Measurements from ENCODE around the gene DUSP15.
A peak's percentile ranks its signal among the peaks of the same experiment; 100 is the strongest.
"Not testable (repeated sequence)": the region's sequence is repeated elsewhere in the genome, so short reads cannot be mapped to it uniquely, and the experiment has no call there.

The DUSP15 gene, protein sequence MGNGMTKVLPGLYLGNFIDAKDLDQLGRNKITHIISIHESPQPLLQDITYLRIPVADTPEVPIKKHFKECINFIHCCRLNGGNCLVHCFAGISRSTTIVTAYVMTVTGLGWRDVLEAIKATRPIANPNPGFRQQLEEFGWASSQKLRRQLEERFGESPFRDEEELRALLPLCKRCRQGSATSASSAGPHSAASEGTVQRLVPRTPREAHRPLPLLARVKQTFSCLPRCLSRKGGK

DNA sequence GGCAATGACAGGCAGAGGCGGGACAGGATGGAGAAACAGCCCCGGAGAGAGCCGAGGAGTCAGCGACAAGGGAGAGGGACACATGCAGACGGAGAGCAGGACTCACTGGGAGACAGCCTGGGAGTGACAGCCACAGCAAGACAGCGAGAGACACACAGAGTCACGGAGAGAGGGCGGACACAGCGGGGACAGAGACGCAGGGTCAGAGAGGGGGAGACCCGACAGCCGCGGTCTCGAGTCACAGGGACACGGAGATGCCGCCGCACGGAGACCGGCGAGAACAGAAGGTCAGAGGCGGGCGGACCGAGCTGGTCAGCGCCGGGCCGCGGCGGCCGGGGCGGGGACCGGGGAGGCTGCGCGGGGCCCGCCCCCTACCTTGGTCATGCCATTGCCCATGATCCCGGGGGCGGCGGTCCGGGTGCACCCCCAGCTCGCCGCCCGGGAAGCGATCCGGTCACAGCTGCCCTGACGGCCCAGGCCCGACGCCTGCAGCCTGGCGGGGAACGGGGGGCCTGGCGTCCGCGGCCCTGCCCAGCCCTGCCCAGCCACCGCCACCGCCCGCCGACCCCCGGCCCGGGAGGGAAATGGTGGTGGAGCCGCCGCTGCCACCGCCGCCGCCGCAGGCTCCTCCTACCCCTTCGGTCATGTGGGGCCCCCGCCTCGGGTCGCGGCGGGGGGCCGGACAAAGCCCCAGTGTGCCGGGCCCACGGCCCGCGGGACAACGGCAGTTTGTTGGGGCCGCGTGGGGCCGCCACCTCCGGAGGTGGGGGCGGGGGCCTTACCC is at the start of gene DUSP15, which contains the start of gene TTLL9:
Gene DUSP15, minus strand, starts transcription at position 586 of the 784 bp plus-strand sequence. Its CDS starts 190 bp downstream, at position 396.
Gene TTLL9, plus strand, starts transcription at position 693 of the 784 bp plus-strand sequence. CDS start 493 bp downstream, outside the sequence.
- DNase-seq (ENCODE audit: low spot score): peak; percentile 74

DNA sequence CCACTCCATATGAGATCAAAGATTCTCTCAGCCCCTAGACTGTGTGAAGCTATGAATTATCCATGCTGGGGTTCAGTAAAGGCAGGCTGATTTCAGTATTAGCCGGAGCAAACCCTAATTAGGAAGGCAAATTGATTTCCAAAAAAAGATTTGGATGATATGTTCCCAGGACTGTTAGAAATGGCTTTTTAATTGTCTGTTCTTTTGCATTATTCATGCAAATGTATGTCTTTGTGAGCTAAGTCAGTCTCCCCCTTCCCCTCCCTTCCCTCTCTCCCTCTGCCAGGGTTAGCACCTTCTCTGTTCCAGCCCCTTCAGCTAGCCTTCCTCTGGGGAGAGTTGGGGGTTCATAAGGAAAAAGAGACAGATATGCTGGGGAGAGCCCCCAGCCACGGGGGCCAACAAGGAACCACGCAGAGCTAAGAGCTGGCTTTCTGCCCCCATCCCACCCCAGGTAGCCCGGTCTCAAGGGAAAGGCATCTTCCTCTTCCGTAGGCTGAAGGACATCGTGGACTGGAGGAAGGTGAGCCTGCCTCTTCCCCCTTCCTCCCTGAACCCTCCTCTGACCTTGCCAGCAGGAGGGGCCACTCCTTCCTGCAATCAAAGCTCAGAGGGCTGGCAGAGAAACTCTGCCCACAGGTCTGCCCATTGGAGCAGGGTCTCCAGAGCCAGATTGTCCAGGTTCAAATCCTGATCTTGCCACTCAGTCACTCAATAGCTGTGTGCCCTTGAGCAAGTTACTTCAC is 49.3 kb upstream of the DUSP15 start:
- DNase-seq (ENCODE audit: low spot score): no peak

DNA sequence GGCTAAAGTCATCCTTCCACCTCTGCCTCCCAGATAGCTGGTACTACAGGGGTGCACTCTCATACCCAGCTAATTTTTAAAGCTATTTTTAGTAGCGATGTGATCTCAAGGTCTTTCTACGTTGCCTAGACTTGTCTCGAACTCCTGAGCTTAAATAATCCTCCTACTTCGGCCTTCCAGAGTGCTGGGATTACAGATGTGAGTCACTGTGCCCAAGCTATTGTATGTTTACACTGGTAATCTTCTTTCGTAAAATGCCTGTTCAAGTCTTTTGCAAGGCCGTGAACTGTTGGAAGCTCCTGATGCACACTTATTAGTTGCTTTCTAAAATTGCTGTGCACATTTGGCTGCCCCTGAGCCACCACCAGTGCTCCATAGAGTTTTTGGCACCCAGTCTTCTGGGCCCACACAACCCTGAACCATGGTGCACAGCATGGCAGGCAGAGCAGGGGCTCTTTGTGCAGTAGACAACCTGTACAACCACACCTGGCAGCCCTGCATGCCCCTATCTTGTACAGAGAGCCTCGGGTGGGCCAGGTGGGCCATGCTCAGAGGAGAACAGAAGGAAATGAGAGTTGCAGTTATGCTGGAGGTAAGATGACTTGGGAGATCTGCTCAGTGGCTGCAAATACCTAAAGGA is 48.3 kb upstream of the DUSP15 start:
- DNase-seq (ENCODE audit: low spot score): no peak

DNA sequence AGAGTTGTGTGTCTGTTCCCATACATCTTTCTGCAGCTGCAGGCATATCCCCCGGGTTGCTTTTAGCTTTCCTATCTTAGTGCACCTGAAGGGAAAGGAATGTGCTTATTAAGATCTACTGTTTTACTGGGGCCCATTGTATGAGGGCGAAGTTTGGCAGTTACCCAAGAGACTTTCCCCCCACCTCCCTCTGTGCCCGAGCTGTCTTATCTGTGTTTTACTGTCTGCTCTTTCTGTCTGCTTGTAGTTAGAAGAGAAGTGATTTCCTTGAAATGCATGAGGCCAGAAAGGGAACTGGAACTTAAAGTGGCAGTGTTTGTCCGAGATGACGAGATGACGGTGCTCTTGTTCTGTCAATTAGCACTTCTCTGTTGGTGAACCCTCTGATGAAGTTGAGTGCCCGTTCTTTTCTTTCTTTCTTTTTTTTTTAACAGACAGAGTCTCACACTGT is 47.7 kb upstream of the DUSP15 start:
- DNase-seq (ENCODE audit: low spot score): not testable (repeated sequence)

DNA sequence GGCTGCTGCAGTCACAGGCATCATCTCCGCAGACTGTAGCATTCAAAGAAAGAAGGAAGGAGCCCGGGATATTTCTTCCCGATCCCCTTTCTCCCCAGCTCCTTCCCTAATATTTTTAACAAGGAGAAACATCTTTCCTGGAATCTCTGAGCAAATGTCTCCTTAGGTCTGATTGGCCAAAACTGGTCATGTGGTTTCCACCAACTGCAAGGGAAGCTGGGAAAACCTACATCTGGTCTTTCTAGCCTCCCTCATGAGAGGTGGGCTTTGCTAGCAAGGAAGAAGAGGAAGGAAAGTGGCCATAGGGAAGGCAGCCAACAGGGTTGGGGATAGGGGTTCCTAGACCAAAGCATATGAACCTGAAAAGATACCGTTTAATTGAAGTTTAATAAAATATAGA is 46.4 kb upstream of the DUSP15 start:
- no peak for DNase-seq (ENCODE audit: low spot score)

DNA sequence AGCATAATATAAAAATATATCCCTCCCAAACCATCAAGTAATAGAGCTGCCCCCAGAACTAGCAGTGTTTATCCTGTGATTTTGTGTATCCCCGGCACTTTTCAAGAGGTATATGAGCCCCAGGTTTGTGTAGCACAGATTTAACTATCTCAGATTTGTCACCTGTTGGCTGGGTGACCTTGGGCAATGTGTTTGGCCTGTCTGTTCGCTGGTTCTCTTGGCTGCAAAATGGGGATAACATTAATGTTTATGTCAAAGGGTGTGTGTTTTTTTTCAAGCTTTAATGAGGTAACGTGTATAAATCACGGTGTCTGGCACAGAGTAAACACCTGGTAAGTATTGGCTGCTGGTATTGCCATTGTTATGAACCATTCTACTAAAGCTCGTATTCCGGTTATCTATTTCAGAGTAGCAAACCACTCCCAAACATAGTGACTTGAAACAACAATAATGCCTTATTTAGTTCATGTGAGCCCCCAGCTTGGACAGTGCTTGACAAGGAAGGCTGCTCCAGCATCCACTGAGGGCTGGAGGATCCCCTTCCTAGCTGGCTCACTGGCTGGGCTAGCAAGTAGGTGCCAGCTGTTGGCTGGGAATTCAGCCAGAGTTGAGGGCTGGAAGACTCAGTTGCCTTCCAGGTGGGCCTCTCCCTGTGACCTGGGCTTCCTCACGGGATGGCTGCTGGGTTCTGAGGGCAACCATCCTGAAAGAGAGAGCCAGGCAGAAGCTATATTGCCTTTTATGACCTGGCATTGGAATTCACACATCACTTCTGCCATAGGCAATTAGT is 45.4 kb upstream of the DUSP15 start:
- DNase-seq (ENCODE audit: low spot score): no peak

DNA sequence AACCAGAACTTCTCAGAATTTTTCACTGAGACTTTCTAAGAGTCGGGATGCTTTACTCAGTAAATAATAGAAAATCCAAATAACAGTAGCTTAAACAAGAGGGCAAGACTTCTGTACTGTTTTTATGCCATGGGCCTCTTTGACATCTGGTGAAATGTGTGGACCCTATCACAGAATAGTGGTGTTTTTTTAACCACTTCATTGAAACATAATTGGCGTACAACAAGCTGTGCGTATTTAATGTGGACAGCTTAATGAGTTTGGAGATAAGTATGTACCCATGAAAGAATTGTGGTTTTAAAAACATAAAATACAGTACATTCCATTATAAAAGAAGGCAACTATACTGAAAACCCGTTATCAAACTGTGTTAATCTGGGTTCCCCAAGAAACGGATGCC is 43.8 kb upstream of the DUSP15 start:
- no peak for DNase-seq (ENCODE audit: low spot score)

DNA sequence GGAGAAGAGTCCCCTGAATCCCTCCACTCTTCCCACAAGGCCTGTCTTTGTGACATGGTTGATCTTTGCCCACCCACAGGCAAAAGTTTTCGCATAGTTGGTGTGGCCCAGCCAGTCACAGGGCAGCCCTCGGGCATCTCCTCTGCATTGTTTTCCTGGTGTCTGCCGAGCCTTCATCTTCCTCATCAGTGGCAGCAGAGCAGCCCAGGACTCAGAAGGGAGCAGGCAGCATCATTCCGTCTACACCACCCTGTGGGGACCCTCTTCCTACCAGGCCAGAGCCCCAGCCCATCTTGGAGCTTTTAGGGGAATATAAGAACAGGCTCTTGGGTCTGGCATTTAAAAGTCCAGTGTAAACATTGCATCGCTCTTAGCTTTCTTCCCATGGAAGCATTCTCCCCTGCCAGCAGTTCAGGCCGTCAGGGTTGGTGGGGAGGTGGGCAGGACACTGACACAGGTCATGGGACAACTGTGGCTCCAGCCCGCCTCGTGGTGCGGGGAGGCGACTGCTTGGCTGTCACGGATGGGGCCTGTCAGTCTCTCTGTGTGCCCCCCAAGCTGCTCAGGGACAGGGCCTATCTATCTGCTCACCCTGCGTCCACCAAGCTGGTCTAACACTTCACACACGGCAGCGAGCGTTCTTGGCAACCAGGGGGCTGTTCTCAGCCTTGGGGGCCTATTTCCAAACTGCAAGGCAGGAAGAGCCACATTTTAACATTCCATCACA is 43.3 kb upstream of the DUSP15 start:
- DNase-seq (ENCODE audit: low spot score): no peak

DNA sequence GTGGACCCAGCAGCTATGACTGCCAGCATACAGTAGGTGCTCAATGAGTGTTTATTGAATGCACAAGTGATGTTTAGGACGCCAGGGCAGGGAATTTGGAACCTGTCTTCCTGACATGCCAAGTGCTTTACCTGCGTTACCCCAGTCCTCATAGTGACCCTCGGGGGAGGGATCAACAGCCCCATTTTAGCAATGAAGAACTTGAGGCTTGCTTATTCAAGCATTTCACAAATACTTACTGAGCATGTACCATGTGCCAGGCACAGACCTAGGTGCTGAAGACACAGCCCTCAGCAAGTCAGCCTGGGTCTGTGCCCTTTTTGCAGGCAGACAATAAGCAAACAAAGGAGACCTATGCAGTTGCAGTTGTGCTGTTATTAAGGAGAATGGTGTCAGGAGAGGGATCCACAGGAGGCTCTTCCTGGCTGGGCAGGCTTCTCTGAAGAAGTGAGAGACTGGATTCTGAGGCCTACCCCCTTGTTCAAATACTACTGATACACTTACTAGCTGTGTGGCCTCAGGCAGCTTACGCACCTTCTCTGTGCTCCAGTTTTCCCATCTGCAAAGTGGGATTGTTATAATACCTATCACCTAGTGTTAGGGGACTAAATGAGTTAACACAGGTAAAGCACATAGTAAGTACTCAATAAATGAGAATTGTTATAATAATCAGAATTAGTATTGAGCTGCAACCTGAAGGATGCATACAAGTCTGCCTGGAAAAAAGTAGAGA is 39.9 kb upstream of the DUSP15 start:
- no peak for DNase-seq (ENCODE audit: low spot score)

DNA sequence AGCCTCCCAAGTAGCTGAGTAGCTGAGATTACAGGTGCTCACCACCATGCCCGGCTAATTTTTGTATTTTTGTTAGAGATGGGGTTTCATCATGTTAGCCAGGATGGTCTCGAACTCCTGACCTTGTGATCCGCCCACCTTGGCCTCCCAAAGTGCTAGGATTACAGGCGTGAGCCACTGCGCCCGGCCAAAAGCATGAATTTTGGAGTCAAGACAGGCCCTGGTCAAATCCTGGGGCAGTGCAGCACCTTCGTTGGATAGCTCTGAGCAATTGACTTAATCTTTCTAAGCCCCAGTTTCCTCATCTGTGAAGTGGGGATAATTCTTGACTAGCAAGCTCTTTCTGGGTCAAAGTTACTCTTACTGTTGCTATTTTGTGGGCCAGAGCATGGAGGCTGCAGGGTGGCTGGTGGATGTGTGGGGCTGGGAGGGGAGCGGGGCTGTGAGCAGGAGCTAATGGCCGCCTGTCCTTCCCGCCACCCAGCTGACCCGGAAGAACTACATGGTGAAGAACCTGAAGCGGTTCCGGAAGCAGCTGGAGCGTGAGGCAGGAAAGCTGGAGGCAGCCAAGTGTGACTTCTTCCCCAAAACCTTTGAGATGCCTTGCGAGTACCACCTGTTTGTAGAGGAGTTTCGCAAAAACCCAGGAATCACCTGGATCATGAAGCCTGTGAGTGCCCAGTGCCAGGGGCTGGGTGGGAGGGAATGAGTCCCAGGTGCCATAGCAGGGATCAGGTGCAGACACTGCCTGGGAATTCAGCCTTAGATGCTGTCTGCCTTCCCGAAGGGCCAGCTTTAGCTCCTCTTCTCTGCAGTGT is 39.1 kb upstream of the DUSP15 start:
- DNase-seq (ENCODE audit: low spot score): no peak

DNA sequence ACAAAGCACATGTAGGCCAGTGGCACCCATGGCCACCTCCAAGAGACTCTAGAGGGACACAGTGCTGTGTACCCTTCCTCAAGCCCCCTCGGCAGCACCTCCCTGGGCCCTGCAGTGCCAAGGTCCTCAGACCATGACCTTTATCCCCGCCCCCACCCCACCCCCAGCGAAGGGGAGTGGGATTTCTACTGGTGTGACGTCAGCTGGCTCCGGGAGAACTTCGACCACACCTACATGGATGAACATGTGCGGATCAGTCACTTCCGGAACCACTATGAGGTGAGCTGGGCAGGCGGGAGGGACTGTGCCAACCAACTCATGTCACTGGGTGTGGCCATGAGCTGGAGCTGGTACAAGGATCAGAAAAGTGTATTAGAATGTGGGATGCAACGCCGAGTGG is 38.1 kb upstream of the DUSP15 start:
- no peak for DNase-seq (ENCODE audit: low spot score)

DNA sequence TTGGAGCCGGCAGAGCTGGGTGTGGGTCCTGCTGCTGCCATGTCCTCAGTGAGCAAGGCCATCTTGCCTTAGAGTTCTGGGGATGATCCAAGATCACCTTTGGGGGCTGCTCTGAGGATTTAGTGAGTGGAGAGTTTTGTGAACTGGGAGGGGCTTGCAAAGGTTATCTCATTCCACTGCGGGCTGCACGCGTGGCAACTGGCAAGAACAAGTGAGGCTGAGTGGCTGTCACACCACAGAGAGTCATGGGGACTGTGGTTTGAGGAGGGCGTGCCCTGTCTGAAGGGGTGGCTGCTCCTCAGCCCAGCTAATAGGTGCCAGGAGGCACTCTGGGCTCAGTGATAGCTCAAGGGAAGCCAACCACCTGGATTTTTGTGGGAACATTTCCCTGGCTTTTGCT is 37.7 kb upstream of the DUSP15 start:
- no peak for DNase-seq (ENCODE audit: low spot score)

DNA sequence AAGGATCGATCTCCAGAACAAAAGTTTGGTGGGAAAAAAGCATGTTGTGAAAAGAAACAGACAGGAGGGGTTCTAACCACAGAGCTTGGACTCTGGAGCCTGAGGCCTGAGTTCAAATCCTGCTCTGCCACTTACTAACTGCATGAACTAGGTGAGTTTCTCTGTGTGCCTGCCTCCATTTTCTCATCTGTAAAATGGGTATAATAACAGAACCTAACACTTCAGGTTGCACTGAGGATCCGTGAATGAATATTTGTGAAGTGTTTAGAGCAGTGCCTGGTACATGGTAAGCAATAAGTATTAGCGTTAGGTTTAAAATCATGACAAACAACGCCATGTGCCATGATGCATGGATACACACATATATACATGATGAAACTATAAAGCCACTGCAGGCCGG is 36.7 kb upstream of the DUSP15 start:
- no peak for DNase-seq (ENCODE audit: low spot score)

DNA sequence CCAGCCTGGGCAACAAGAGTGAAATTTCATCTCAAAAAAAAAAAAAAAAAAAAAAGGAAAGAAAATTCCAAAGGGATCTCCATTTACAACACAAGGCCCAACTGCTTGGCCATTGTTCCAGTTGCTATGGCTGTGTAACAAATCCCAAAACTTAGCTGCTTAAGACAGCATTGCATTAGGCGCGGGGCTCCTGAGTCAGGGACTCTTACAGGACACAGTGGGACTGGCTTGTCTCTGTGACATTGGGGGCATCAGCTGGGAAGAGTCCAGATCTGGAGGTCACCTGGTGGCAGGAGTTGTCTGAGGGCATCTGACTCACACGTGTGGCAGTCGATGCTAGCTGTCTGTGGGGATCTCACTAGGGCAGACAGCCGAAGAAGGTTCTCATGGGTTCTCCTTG is 35.7 kb upstream of the DUSP15 start:
- no peak for DNase-seq (ENCODE audit: low spot score)

DNA sequence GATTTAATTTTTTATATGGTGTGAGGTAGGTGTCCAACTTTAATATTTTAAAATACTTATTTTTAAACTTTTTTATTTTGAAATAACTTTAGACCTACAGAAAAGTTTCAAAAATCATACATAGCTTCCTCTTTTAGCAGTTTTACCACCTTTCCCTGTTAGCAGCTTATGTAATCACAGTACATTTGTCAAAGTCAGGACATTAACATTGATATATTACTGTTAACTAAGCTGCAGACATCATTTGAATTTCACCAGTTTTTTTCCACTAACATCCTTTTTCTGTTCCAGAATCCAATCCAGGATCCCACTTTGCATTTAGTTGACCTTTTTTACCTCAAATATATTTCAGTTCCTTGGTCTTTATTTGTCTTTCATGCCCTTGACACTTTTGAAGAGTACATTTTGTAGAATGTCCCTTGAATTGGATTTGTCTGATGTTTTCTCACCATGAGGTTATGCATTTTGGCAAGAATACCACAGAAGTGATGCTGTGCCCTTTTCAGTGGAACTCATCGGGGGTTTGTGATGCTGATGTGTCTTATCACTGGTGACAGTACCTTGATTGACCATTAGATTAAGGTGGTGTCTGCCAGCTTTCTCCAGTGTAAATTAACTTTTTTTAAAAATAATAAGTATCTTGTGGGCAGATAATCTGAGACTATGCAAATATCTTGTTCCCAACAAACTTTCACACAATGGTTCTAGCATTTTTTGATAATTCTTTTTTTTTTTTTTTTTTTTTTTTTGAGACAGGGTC is 33.5 kb upstream of the DUSP15 start:
- no peak for DNase-seq (ENCODE audit: low spot score)

DNA sequence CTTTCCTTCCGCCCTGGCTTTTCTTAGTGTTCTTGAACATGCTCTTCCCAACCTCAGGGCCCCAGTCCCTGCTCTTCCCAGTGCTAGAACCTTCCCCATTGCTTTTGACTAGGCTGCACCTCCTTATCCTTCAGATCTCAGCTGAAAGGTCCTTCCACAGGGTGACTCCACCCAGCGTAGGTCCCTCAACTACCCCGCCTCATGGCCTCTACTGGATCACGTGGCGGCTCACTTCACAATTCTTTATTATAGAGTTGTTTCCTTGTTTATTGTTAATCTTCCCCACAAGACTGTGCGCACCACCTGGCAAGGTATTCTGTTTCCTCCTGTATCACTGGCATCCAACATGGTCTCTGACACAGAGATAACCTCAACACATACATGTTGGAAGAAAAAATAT is 31.3 kb upstream of the DUSP15 start:
- no peak for DNase-seq (ENCODE audit: low spot score)

DNA sequence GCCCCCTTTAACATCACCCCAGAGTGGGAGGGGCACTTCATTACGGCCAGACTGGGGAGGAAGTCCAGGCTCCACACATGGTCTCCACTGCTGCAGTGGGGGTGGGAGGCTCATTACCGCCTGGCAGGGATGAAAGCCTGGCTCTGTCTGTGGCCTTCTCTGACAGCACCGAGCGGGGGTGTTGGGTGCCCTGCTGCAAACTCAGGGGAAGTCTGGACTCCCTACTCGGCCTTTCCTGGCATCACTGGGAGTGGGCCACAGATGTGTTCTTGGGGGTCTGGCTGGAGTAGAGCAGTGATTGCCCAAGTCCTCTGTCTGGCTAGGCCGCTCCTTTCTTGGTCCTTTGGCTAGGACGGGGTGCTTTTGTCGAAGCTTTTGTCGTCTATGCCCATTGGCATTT is 27.2 kb upstream of the DUSP15 start:
- DNase-seq (ENCODE audit: low spot score): no peak

DNA sequence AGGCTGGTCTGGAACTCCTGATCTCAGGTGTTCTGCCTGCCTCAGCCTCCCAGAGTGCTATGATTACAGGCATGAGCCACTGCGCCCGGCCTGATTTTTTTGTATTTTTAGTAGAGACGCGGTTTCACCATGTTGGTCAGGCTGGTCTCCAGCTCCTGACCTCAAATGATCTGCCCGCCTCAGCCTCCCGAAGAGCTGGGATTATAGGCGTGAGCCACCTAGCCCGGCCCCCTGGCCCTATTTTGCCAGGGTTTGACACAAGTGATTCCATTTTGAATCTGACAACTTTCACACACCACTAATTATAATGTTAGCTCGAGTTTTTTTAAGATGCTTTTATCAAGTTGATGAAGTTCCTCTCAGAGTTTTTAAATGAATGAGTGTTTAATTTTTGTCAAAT is 25.7 kb upstream of the DUSP15 start:
- DNase-seq (ENCODE audit: low spot score): no peak

All from pons (tissue), 1 donor.